Glomerular visceral epithelial cell (primary cell): ENCODE measurements around the gene ALDH6A1.

Source experiments
- DNase-seq: peaks from one replicate; pipeline ENCODE4 v3.0.0-alpha.2; 2016; ENCODE audit errors: extremely low spot score

ALDH6A1 gene

GRCh38 chr14:74049876-74050495 is 34.3 kb downstream of the ALDH6A1 start:
- no peak for DNase-seq

- peak; percentile 63 for DNase-seq
These were observed 36.0 kb downstream of the ALDH6A1 start for GRCh38 chr14:74048281-74048680.

- DNase-seq: no peak
These were observed 38.7 kb downstream of the ALDH6A1 start for GRCh38 chr14:74045522-74045921.

- DNase-seq: no peak
These were observed 42.0 kb downstream of the ALDH6A1 start for GRCh38 chr14:74042296-74042695.

GRCh38 chr14:74038020-74038859 is 46.0 kb downstream of the ALDH6A1 start:
- peak; percentile 62 for DNase-seq

- DNase-seq: no peak
These were observed 48.7 kb downstream of the ALDH6A1 start for GRCh38 chr14:74035556-74035955.

- DNase-seq: no peak
These were observed 49.7 kb downstream of the ALDH6A1 start for GRCh38 chr14:74034572-74034971.

GRCh38 chr14:74029136-74029535 is 55.1 kb downstream of the ALDH6A1 start:
- DNase-seq: no peak

- no peak for DNase-seq
These were observed 61.9 kb downstream of the ALDH6A1 start for GRCh38 chr14:74022346-74022745.

GRCh38 chr14:74019408-74020137 is 64.7 kb downstream of the ALDH6A1 start:
- DNase-seq: peak; percentile 23

- peak; percentile 92 for DNase-seq
These were observed 65.5 kb downstream of the ALDH6A1 start, which contains the start of the genes BBOF1 and ENTPD5 for GRCh38 chr14:74018586-74019407. BBOF1 (plus strand) TSS chr14:74019349; CDS start chr14:74019479, 130 bp downstream. ENTPD5 (minus strand) TSS chr14:74019288; CDS start chr14:73988102, 31,186 bp downstream.

GRCh38 chr14:74018174-74018585 is 66.1 kb downstream of the ALDH6A1 start:
- peak; percentile 12 for DNase-seq

- DNase-seq: no peak
These were observed 68.3 kb downstream of the ALDH6A1 start for GRCh38 chr14:74015963-74016362.

- no peak for DNase-seq
These were observed 69.1 kb downstream of the ALDH6A1 start for GRCh38 chr14:74015176-74015575.

GRCh38 chr14:74014299-74014698 is 70.0 kb downstream of the ALDH6A1 start:
- peak; percentile 27 for DNase-seq

GRCh38 chr14:74008843-74009499 is 75.3 kb downstream of the ALDH6A1 start:
- DNase-seq: no peak
